Ishikawa (cell line): ENCODE measurements around the gene INHBB.

Source experiments
- CEBPB ChIP-seq: IDR thresholded peaks from 2 replicates; pipeline ENCODE4 v1.6.1; 2012
- CREB1 ChIP-seq: IDR thresholded peaks from 2 replicates; pipeline ENCODE4 v1.6.1; 2012; ENCODE audit warnings: low read depth
- EGR1 ChIP-seq: IDR thresholded peaks from 2 replicates; pipeline ENCODE4 v1.6.1; 2012
- EP300 ChIP-seq: IDR thresholded peaks from 2 replicates; pipeline ENCODE4 v1.6.1; 2012; ENCODE audit warnings: borderline replicate concordance
- FOXM1 ChIP-seq: IDR thresholded peaks from 2 replicates; pipeline ENCODE4 v1.6.1; 2012; ENCODE audit warnings: low read depth, borderline replicate concordance
- NFIC ChIP-seq: IDR thresholded peaks from 2 replicates; pipeline ENCODE4 v1.6.1; 2012
- RAD21 ChIP-seq: IDR thresholded peaks from 2 replicates; pipeline ENCODE4 v1.6.1; 2012; ENCODE audit warnings: low read depth
- TAF1 ChIP-seq: IDR thresholded peaks from 2 replicates; pipeline ENCODE4 v1.6.1; 2012; ENCODE audit warnings: low read depth, mild to moderate bottlenecking
- TCF12 ChIP-seq: IDR thresholded peaks from 2 replicates; pipeline ENCODE4 v1.6.1; 2012; ENCODE audit warnings: low read depth
- TEAD4 ChIP-seq: IDR thresholded peaks from 2 replicates; pipeline ENCODE4 v1.6.1; 2012
- YY1 ChIP-seq: IDR thresholded peaks from 2 replicates; pipeline ENCODE4 v1.6.1; 2012; ENCODE audit warnings: low read depth
- ZBTB7A ChIP-seq: IDR thresholded peaks from 2 replicates; pipeline ENCODE4 v1.6.1; 2012; ENCODE audit warnings: low read depth
- TF ChIP-seq, protein P1 (sequence below): IDR thresholded peaks from 2 replicates; pipeline ENCODE4 v1.6.1; 2012
- TF ChIP-seq, protein P2 (sequence below): IDR thresholded peaks from 2 replicates; pipeline ENCODE4 v1.6.1; 2012
- TF ChIP-seq, protein P3 (sequence below): IDR thresholded peaks from 2 replicates; pipeline ENCODE4 v1.6.1; 2012; ENCODE audit warnings: low read depth, mild to moderate bottlenecking

The INHBB gene

DNA sequence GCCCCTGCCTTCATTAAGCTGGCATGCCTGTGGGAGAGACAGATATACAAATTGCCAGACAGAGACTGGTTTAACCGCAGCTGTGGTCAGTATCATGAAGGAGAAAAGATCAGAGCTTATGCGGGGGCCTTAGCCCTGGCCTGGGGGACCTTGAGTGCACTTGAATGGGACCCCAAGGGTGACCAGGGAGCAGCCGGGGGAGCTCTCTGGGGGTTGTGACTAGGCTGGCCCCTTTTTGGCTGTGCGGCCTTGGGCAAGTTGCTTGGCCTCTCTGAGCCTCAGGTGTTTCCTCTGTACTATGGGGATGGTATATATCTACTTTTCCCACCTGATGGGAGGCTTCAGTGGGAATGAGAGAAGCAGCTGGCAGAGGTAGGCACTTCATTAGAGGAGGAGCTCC is 35.7 kb downstream of the INHBB start:
- TF ChIP-seq NFIC, result no peak
- TF ChIP-seq CEBPB, result no peak
- TF ChIP-seq, protein P1, sequence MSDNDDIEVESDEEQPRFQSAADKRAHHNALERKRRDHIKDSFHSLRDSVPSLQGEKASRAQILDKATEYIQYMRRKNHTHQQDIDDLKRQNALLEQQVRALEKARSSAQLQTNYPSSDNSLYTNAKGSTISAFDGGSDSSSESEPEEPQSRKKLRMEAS, result no peak
- TF ChIP-seq ZBTB7A, result no peak
- TF ChIP-seq, protein P2, sequence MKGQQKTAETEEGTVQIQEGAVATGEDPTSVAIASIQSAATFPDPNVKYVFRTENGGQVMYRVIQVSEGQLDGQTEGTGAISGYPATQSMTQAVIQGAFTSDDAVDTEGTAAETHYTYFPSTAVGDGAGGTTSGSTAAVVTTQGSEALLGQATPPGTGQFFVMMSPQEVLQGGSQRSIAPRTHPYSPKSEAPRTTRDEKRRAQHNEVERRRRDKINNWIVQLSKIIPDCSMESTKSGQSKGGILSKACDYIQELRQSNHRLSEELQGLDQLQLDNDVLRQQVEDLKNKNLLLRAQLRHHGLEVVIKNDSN, result no peak
- TF ChIP-seq TEAD4, result no peak
- no peak for TF ChIP-seq YY1
- no peak for TF ChIP-seq FOXM1
- no peak for TF ChIP-seq CREB1
- TF ChIP-seq TCF12, result no peak
- TF ChIP-seq, protein P3, sequence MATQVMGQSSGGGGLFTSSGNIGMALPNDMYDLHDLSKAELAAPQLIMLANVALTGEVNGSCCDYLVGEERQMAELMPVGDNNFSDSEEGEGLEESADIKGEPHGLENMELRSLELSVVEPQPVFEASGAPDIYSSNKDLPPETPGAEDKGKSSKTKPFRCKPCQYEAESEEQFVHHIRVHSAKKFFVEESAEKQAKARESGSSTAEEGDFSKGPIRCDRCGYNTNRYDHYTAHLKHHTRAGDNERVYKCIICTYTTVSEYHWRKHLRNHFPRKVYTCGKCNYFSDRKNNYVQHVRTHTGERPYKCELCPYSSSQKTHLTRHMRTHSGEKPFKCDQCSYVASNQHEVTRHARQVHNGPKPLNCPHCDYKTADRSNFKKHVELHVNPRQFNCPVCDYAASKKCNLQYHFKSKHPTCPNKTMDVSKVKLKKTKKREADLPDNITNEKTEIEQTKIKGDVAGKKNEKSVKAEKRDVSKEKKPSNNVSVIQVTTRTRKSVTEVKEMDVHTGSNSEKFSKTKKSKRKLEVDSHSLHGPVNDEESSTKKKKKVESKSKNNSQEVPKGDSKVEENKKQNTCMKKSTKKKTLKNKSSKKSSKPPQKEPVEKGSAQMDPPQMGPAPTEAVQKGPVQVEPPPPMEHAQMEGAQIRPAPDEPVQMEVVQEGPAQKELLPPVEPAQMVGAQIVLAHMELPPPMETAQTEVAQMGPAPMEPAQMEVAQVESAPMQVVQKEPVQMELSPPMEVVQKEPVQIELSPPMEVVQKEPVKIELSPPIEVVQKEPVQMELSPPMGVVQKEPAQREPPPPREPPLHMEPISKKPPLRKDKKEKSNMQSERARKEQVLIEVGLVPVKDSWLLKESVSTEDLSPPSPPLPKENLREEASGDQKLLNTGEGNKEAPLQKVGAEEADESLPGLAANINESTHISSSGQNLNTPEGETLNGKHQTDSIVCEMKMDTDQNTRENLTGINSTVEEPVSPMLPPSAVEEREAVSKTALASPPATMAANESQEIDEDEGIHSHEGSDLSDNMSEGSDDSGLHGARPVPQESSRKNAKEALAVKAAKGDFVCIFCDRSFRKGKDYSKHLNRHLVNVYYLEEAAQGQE, result no peak
- no peak for TF ChIP-seq EGR1
- TF ChIP-seq TAF1, result no peak
- no peak for TF ChIP-seq RAD21
- no peak for TF ChIP-seq EP300

DNA sequence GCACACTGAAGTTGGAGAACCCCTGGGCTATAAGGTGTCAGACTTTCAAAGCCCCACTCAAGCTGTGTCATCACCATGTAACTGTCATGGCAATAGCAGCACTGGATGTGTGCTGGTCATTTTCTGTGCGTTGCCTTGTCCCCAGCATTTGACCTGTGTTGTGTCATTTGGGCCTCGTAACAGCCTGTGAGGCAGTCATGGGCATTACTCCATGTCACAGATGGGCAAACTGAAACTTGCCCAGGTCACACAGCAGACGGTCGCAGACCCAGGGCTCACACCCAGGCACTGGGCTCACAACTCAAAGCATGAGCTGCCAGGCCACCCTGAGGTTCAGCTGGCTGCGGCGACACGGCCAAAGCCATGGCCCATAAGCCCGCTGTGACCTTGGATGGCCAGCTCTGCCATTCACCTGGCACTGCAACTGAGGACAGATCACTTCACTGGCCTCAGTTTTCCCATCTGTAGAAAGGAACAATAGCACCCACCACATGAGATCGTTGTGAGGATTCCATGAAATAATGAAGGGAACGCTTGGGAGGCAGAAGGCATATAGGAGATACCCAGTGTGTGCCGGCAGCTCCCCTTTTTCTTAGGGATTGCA is 36.7 kb downstream of the INHBB start:
- TF ChIP-seq, protein P1, result no peak
- TF ChIP-seq CREB1 (no peak), CEBPB (no peak), TCF12 (no peak), EP300 (no peak), ZBTB7A (no peak), NFIC (no peak), FOXM1 (no peak), TAF1 (no peak), RAD21 (no peak), YY1 (no peak), TEAD4 (no peak), EGR1 (no peak)
- TF ChIP-seq, protein P2, result no peak
- TF ChIP-seq, protein P3, result no peak

DNA sequence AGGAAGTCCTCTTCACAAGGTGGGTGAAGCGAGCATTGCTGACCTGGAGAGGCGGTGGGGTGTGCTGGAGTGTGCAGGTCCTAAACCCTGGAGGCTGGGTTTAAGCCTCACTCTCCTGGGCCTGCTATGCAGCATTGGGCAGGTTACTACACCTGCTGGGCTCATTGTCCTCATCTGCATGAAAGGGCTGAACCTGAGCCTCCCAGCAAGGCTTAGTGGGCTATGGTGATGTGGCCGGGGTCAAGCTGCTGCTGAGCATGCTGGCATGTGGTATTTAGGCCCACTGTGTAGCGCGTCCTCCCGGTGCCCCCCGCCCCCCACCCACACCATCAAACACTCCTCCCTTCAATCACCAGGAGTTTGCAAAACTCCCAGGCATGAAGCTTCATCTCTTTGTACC is 37.3 kb downstream of the INHBB start:
- no peak for TF ChIP-seq TEAD4
- no peak for TF ChIP-seq YY1
- TF ChIP-seq EGR1, result no peak
- no peak for TF ChIP-seq RAD21
- TF ChIP-seq, protein P1, result no peak
- TF ChIP-seq TCF12, result no peak
- TF ChIP-seq TAF1, result no peak

DNA sequence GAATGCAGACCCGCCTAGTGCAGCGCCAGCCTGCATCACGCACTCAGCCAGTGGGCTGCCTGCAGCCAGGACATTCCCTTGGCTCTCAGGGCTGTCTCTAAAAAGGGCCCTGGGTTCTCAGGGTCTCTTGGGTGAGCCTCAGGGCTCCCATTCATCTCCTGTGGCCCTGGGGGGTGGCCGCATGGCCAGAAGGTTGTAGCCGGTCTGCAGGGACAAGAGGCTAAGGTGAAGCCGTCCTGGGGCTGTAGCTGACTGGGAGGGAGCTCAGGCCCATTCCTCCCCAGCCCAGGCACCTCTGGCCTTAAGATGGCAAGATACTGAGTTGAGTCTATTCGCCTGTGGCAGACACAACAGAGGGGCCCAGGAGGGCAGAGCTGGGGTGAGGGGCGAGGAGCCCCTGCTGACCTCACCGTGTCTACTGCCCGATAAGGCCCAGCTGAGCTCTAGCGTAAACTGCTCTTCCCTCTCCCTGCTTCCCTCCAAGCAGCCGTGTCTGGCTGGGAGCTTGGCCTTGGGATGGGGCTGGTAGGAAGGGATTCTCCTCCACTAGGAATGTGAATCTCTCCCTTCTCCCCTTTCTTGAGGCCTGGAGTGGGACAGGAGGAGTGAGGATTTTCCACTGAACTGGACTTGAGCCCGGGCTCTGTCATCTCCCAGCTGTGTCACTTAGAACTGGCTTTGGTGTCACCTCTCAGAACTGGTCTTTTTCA is 37.9 kb downstream of the INHBB start:
- TF ChIP-seq CEBPB, result no peak
- TF ChIP-seq, protein P1, result no peak
- TF ChIP-seq, protein P3, result no peak
- TF ChIP-seq CREB1, result no peak
- no peak for TF ChIP-seq YY1
- TF ChIP-seq EGR1, result no peak
- TF ChIP-seq FOXM1, result no peak
- no peak for TF ChIP-seq RAD21
- no peak for TF ChIP-seq NFIC
- TF ChIP-seq TEAD4, result no peak
- TF ChIP-seq, protein P2, result no peak
